Activated CD8-positive, alpha-beta T cell treated with anti-CD3 and anti-CD28 coated beads for 36 hours (primary cell): ENCODE measurements around the gene PEF1. TPM values are rescaled to one million over a fixed set of nuclear protein-coding genes. Genes with fewer than 3 reads are reported as not detected.

Source experiments
- ATAC-seq: fragments of 200-7000 bp; cut with Tn5 transposase; one replicate; pipeline ENCODE4 v1.10.0; 2021; ENCODE audit warnings: mild to moderate bottlenecking, moderate library complexity
- CTCF ChIA-PET: fragments of 350-600 bp; sonication (Branson Sonifier 250); formaldehyde crosslinking; loops from one replicate; lab custom pipeline; 2021; ENCODE audit warnings: antibody characterized with exemption; lab: Charles Lee
- POLR2A ChIA-PET: fragments of 350-600 bp; sonication (Branson Sonifier 250); formaldehyde crosslinking; loops from one replicate; lab custom pipeline; 2021; ENCODE audit warnings: antibody characterized with exemption; lab: Charles Lee
- DNase-seq: peaks from one replicate; pipeline ENCODE4 v3.0.0-alpha.2; 2020
- H3K27ac Mint-ChIP-seq: one replicate; pipeline ENCODE4 v1.8.0; 2021; ENCODE audit warnings: mild to moderate bottlenecking, mixed read lengths
- H3K27me3 Mint-ChIP-seq: one replicate; pipeline ENCODE4 v1.8.0; 2021; ENCODE audit warnings: mixed read lengths
- H3K36me3 Mint-ChIP-seq: one replicate; pipeline ENCODE4 v1.8.0; 2021; ENCODE audit warnings: low read depth, mixed read lengths
- H3K4me1 Mint-ChIP-seq: one replicate; pipeline ENCODE4 v1.8.0; 2021; ENCODE audit warnings: low read depth, mixed read lengths
- H3K4me3 Mint-ChIP-seq: one replicate; pipeline ENCODE4 v1.8.0; 2021; ENCODE audit warnings: mild to moderate bottlenecking, moderate library complexity, mixed read lengths
- H3K9me3 Mint-ChIP-seq: one replicate; pipeline ENCODE4 v1.8.0; 2021; ENCODE audit warnings: mixed read lengths
- intact Hi-C: fragments of 100-400 bp; cut with micrococcal nuclease; formaldehyde crosslinking; loops from one replicate; pipeline ENCODE4 v1.10.0; 2022
- total RNA-seq, 2 experiments: library from RNA; stranded (reverse); gene quantifications; one replicate each; pipeline ENCODE4 v1.2.3, GENCODE V29; 2021
- TF ChIP-seq, protein P1 (sequence below): fragments of 200-600 bp; IDR thresholded peaks from one replicate; pipeline ENCODE4 v1.8.0; 2022; ENCODE audit warnings: antibody characterized with exemption, mild to moderate bottlenecking

The PEF1 gene
- total RNA-seq, 2 experiments from 2014 or later = 58.1 to 61.9 TPM

DNA sequence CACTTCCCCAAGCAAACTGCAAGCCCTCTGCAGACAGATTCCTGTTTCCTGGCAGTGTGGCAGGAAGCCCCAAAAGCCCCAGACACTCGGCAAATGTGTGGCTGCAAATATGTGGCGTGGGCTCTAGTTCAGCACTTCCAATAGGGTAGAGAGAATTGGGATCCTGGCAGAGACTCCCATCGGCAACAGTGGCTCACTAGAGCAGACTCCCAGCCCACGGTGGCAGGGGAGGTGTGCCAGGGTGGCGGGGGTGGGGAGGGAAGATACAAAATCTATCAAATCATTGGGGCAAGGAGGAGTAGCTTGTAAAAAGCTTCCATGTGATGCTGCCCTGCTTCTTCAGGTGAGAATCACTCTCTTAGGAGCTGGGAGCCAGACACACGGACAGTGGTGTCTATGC lies 33.3 kb upstream of the PEF1 start:
- no peaks in the 10 kb centered on the region for H3K9me3 Mint-ChIP-seq
- DNase-seq (no peak), ATAC-seq (no peak)
- H3K27ac Mint-ChIP-seq = no peak overlapping the region
- ChIA-PET CTCF (interaction anchor here (0.9 to 1.7 kb wide), 5 partner anchors 13 to 111 kb away, joined by 3 to 7 read pairs (median 3); no protein-coding TSS in a partner anchor), POLR2A (no interaction called here)
- H3K27me3 Mint-ChIP-seq = peaks cover 2% of the 10 kb centered on the region
- intact Hi-C loops = no loop called here
- no peak overlapping the region for H3K4me3 Mint-ChIP-seq
- no peaks in the 10 kb centered on the region for H3K36me3 Mint-ChIP-seq
- TF ChIP-seq, protein P1, sequence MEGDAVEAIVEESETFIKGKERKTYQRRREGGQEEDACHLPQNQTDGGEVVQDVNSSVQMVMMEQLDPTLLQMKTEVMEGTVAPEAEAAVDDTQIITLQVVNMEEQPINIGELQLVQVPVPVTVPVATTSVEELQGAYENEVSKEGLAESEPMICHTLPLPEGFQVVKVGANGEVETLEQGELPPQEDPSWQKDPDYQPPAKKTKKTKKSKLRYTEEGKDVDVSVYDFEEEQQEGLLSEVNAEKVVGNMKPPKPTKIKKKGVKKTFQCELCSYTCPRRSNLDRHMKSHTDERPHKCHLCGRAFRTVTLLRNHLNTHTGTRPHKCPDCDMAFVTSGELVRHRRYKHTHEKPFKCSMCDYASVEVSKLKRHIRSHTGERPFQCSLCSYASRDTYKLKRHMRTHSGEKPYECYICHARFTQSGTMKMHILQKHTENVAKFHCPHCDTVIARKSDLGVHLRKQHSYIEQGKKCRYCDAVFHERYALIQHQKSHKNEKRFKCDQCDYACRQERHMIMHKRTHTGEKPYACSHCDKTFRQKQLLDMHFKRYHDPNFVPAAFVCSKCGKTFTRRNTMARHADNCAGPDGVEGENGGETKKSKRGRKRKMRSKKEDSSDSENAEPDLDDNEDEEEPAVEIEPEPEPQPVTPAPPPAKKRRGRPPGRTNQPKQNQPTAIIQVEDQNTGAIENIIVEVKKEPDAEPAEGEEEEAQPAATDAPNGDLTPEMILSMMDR = no peak
- no peaks in the 10 kb centered on the region for H3K4me1 Mint-ChIP-seq

DNA sequence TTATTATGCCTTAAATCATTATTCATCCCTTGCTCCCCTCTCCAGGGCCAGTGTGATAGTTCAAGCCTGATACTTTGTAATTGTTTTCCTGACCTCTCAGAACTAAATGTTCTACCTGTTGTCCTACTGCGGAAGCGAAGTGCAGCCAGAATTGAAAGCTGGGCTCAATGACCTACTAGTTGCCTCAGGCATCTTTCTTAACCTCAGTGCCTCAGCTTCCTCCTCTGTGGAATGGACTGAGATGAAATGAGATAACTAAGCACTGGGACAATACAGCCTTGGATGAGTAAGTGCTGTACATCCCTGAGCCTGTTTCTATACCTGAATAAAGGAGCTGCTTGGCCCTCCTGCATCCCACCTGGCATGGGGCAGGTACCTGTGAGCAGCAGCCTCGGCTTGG lies 32.7 kb upstream of the PEF1 start:
- intact Hi-C loops = no loop called here
- Mint-ChIP-seq H3K4me1 (no peaks in the 10 kb centered on the region), H3K36me3 (no peaks in the 10 kb centered on the region), H3K9me3 (no peaks in the 10 kb centered on the region), H3K4me3 (no peak overlapping the region), H3K27me3 (peaks cover 2% of the 10 kb centered on the region), H3K27ac (no peak overlapping the region)
- TF ChIP-seq, protein P1 = no peak
- ChIA-PET CTCF (interaction anchor here (1.3 to 1.4 kb wide), 3 partner anchors 13 to 28 kb away, joined by 3 to 4 read pairs (median 3); no protein-coding TSS in a partner anchor), POLR2A (no interaction called here)
- DNase-seq (no peak), ATAC-seq (no peak)

DNA sequence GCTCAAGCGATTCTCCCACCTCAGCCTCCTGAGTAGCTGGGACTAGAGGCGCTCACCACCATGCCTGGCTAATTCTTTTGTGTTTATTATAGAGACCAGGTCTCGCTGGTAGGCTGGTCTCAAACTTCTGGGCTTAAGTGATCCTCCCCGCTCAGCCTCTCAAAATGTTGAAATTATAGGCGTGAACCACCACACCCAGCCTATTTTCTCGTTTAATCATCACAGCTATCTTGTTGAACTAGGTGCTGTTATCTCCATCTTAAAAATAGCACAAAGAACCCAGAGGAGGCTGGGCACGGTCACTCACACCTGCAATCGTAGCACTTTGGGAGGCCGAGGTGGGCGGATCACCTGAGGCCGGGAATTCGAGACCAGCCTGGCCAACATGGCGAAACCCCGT lies 31.1 kb upstream of the PEF1 start:
- DNase-seq = no peak
- Mint-ChIP-seq H3K27me3 (peaks cover 4% of the 10 kb centered on the region), H3K27ac (no peak overlapping the region), H3K9me3 (no peaks in the 10 kb centered on the region), H3K36me3 (no peaks in the 10 kb centered on the region), H3K4me1 (no peaks in the 10 kb centered on the region), H3K4me3 (no peak overlapping the region)
- TF ChIP-seq, protein P1 = no peak
- CTCF ChIA-PET = interaction anchor here (1.5 kb wide), 1 partner anchor 70 kb away, joined by 5 read pairs; no protein-coding TSS in a partner anchor
- intact Hi-C loops = no loop called here
- POLR2A ChIA-PET = no interaction called here
- no peak for ATAC-seq

DNA sequence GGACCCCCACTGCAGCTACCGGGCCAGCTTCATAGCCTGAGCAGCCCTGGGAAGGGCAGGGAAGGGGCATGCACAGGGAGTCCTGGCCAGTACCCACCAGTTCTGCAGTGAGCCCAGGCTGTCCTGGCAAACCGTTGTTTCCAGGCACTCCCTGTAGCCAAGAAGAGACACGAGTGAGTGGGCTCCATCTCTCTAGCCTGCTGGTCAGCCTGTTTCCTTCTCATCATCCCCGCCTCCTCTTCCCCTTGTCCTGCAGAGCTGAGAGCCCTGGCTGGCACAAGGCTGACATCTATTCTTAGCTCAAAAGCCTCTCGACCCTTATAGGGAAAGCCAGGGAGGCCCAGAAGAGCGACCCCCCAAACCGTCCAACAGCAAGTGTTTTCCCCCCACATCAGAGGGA lies 30.5 kb upstream of the PEF1 start:
- H3K36me3 Mint-ChIP-seq = no peaks in the 10 kb centered on the region
- ATAC-seq (no peak), DNase-seq (no peak)
- H3K4me1 Mint-ChIP-seq = peaks cover 3% of the 10 kb centered on the region
- H3K27ac Mint-ChIP-seq = no peak overlapping the region
- POLR2A ChIA-PET = no interaction called here
- no peaks in the 10 kb centered on the region for H3K9me3 Mint-ChIP-seq
- CTCF ChIA-PET = interaction anchor here (1.5 kb wide), 1 partner anchor 70 kb away, joined by 5 read pairs; no protein-coding TSS in a partner anchor
- TF ChIP-seq, protein P1 = no peak
- peaks cover 7% of the 10 kb centered on the region for H3K27me3 Mint-ChIP-seq
- no peak overlapping the region for H3K4me3 Mint-ChIP-seq
- intact Hi-C loops = no loop called here

DNA sequence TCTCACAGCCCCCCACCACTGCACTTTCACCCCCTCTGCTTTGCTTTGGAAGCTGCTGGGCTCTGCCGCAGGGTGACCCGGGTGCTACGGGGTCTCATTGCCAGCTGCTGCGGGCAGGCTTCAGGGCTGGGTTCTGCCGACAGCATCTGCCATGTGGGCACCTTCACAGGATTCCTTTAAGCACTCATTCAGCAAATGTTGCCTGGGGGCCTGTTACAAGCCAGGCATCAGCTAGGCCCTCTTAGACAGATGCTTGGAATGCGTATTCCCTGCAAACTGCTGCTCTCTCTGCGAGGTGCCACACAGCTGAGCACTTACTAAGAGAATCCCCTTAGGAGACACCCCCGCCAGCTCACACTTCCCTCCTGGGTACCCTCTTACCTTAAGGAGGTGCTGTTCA lies 29.9 kb upstream of the PEF1 start:
- ATAC-seq (no peak), DNase-seq (no peak)
- H3K36me3 Mint-ChIP-seq = no peaks in the 10 kb centered on the region
- TF ChIP-seq, protein P1 = no peak
- peaks cover 6% of the 10 kb centered on the region for H3K4me1 Mint-ChIP-seq
- no peak overlapping the region for H3K27ac Mint-ChIP-seq
- peaks cover 8% of the 10 kb centered on the region for H3K27me3 Mint-ChIP-seq
- CTCF ChIA-PET = interaction anchor here (1.5 kb wide), 1 partner anchor 71 kb away, joined by 5 read pairs; no protein-coding TSS in a partner anchor
- H3K4me3 Mint-ChIP-seq = no peak overlapping the region
- H3K9me3 Mint-ChIP-seq = no peaks in the 10 kb centered on the region
- POLR2A ChIA-PET = no interaction called here
- intact Hi-C loops = no loop called here
